HFFc6 (cell line): ENCODE measurements around the gene FGF7. TPM values are rescaled to one million over a fixed set of nuclear protein-coding genes. Genes with fewer than 3 reads are reported as not detected.
A peak's percentile ranks its signal among the peaks of the same experiment; 100 is the strongest.

ENCODE experiments used
- DNase-seq: peaks from one replicate; pipeline ENCODE4 v3.0.0-alpha.2; 2018
- H3K27ac Mint-ChIP-seq: 2 replicates; pipeline ENCODE4 v1.8.0; 2020; ENCODE audit warnings: mild to moderate bottlenecking, mixed read lengths
- H3K27me3 Mint-ChIP-seq: 2 replicates; pipeline ENCODE4 v1.8.0; 2021; ENCODE audit warnings: mild to moderate bottlenecking, moderate library complexity, mixed read lengths; ENCODE audit not compliant: insufficient read depth
- H3K36me3 Mint-ChIP-seq: 2 replicates; pipeline ENCODE4 v1.8.0; 2021; ENCODE audit warnings: low read depth, mixed read lengths
- H3K4me1 Mint-ChIP-seq: 2 replicates; pipeline ENCODE4 v1.8.0; 2020; ENCODE audit warnings: low read depth, mixed read lengths
- H3K4me3 Mint-ChIP-seq: 2 replicates; pipeline ENCODE4 v1.8.0; 2020; ENCODE audit warnings: mild to moderate bottlenecking, moderate library complexity, mixed read lengths
- H3K9me3 Mint-ChIP-seq: 2 replicates; pipeline ENCODE4 v1.8.0; 2020; ENCODE audit warnings: mild to moderate bottlenecking, mixed read lengths
- total RNA-seq, 6 experiments: library from RNA; stranded (reverse); fragmentation: NEBNext Ultra II Directional; extraction: Animal tissue kit (Norgen Biotek cat#: 25700); gene quantifications; 2 replicates in 1 of 6; 3 replicates in 5 of 6; pipeline ENCODE4 v1.2.3, GENCODE V29; 2021
- TF ChIP-seq, protein P1 (sequence below): fragments of 200-600 bp; sonication (generic); IDR thresholded peaks from 2 replicates; pipeline ENCODE4 v1.5.0; 2021; ENCODE audit warnings: antibody characterized with exemption, mild to moderate bottlenecking

The FGF7 gene
- total RNA-seq, 6 experiments from 2014 or later = 12.1 to 59.8 (median 52.2) TPM

DNA sequence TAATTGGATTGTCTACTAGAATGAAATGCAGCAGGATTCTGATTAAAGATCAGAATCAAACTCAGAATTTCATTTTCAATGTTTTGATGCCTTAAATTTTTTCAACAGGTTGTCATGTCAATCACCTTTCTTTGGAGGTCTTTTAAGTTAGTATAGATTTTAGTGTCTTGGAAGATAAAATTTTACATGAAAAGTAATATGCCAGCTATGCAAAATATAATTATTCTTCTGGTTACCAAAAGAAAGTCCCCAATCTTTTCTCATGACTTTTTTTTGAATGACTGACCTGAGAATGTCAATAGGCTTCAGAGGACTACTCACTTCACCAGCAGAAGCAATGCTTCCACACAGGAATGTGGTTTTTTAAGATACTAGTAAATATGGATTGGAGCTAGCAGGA, 4.3 kb downstream of the FGF7 start:
- H3K27me3 Mint-ChIP-seq = no peaks in the 10 kb centered on the region
- H3K36me3 Mint-ChIP-seq = peaks cover 45% of the 10 kb centered on the region
- H3K27ac Mint-ChIP-seq = peak overlapping the region; percentile 20; the same call in 1 of the 2 replicates

DNA sequence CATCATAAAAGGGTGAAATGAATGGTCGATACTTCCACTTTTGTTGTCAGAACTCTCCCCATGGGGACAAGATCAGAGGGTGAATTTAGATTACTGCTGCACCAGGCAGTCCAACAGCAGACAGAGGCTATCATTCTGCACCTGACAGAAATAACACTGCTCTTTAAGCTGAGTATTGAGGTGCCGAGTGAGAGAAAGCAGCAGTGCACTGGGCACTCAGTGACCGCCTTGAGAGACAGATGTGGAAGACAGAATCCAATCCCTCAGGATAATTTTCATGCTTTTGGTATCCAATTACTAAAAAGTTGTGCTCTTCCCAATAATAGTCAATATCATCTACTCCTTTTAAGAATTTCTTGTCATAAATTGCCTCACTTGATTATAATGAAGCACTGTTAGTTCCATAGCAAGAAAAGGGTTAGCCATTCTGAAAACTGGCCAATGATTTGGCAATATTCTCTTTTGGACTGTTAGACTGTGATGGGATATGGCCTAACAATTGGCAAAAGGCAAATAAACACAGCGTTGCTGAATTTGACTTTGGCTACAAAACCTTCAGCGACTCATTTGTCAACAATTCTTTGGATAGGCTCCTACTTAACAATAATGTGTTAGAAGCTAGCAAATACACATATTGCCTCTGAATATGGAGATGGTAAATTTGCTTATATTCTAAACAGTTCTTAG, 5.5 kb downstream of the FGF7 start:
- no peaks in the 10 kb centered on the region for H3K27me3 Mint-ChIP-seq
- TF ChIP-seq, protein P1, sequence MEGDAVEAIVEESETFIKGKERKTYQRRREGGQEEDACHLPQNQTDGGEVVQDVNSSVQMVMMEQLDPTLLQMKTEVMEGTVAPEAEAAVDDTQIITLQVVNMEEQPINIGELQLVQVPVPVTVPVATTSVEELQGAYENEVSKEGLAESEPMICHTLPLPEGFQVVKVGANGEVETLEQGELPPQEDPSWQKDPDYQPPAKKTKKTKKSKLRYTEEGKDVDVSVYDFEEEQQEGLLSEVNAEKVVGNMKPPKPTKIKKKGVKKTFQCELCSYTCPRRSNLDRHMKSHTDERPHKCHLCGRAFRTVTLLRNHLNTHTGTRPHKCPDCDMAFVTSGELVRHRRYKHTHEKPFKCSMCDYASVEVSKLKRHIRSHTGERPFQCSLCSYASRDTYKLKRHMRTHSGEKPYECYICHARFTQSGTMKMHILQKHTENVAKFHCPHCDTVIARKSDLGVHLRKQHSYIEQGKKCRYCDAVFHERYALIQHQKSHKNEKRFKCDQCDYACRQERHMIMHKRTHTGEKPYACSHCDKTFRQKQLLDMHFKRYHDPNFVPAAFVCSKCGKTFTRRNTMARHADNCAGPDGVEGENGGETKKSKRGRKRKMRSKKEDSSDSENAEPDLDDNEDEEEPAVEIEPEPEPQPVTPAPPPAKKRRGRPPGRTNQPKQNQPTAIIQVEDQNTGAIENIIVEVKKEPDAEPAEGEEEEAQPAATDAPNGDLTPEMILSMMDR = no peak
- H3K4me1 Mint-ChIP-seq = peaks cover 59% of the 10 kb centered on the region
- H3K9me3 Mint-ChIP-seq = no peaks in the 10 kb centered on the region; the same call in 1 of the 2 replicates
- peaks cover 47% of the 10 kb centered on the region for H3K36me3 Mint-ChIP-seq
- H3K27ac Mint-ChIP-seq = no peak overlapping the region
- peak overlapping the region; percentile 35; the same call in 1 of the 2 replicates for H3K4me3 Mint-ChIP-seq
- peak; percentile 43 for DNase-seq

More for the DNA sequence above, 4.3 kb downstream of the FGF7 start:
- peaks cover 58% of the 10 kb centered on the region for H3K4me1 Mint-ChIP-seq
- TF ChIP-seq, protein P1 = no peak
- H3K4me3 Mint-ChIP-seq = peak overlapping the region; percentile 51; the same call in 1 of the 2 replicates
- DNase-seq = no peak
- H3K9me3 Mint-ChIP-seq = no peaks in the 10 kb centered on the region; the same call in 1 of the 2 replicates

DNA sequence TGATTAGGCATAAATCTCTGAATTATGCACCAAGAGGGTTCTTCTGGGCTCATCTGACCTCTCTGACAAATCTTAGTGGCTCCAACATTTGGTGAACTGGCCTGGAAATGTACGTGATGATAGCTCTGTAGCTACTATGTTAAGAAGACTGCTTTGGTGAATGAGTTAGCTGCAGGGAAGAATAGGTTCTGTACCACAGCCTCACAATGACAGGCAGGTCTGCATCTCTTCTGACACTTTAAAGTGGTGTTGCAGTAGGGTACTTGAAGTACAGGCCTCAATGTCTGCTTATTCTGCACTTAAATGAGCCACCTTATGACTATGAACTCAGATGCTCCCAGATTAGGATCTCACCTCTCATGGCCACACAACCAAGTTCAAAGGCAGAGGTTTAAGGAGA, 7.0 kb downstream of the FGF7 start:
- Mint-ChIP-seq H3K36me3 (peaks cover 52% of the 10 kb centered on the region), H3K27me3 (no peaks in the 10 kb centered on the region), H3K4me1 (peaks cover 74% of the 10 kb centered on the region), H3K4me3 (no peak overlapping the region), H3K27ac (no peak overlapping the region), H3K9me3 (no peaks in the 10 kb centered on the region; the same call in 1 of the 2 replicates)
- TF ChIP-seq, protein P1 = no peak
- no peak for DNase-seq

DNA sequence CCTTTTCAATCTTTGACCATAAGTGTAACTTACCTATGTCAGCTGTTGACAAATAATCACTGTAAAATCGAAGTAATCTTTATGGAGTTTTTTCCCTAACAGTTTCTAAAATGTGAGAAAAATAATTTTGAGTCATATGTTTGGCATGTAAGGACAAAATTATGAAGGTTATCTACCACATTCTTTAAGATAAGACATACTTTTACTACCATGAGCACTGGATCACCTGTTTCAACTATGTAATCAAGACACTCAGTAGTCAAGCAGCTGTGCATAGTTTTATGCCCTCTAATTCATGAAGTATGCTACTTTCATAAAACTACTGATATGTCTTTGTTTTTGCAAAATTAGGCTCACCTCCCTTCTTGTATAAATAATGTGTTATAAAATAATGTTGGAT, 12.1 kb downstream of the FGF7 start:
- no peak overlapping the region for H3K27ac Mint-ChIP-seq
- peaks cover 33% of the 10 kb centered on the region; the same call in 1 of the 2 replicates for H3K36me3 Mint-ChIP-seq
- TF ChIP-seq, protein P1 = no peak
- peaks cover 84% of the 10 kb centered on the region for H3K4me1 Mint-ChIP-seq
- H3K4me3 Mint-ChIP-seq = peak overlapping the region; percentile 50; the same call in 1 of the 2 replicates
- no peak for DNase-seq
- H3K27me3 Mint-ChIP-seq = no peaks in the 10 kb centered on the region
- no peaks in the 10 kb centered on the region for H3K9me3 Mint-ChIP-seq

DNA sequence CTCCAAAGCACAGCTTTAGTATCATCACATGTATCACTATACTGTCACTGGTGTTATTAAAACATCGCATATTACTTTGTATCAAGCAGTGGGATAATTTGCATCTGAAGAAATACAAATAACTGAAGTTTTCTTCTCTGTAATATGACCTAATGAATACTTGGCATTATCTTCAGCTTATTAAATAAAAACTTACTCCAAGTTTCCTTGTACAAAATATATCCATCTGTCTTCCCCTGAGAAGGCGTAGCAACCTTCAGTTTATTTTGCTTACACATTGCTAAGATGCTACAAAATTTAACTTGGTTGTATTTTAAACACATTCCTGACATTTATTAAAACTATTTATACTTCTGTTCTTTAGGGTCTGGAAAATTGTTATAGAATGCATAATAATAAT, 13.7 kb downstream of the FGF7 start:
- DNase-seq = no peak
- Mint-ChIP-seq H3K4me3 (peak overlapping the region; percentile 28; the same call in 1 of the 2 replicates), H3K9me3 (no peaks in the 10 kb centered on the region), H3K36me3 (peaks cover 19% of the 10 kb centered on the region; the same call in 1 of the 2 replicates), H3K27me3 (no peaks in the 10 kb centered on the region), H3K27ac (peak overlapping the region; percentile 73), H3K4me1 (peaks cover 85% of the 10 kb centered on the region)
- TF ChIP-seq, protein P1 = no peak
